Psoas muscle (tissue), 8 donors: ENCODE data around the gene CACNA2D1. TPM values are rescaled to one million over a fixed set of nuclear protein-coding genes. Genes with fewer than 3 reads are reported as not detected.

Experiments used
- ATAC-seq, 4 donors: fragments of 200-7000 bp; cut with Tn5 transposase; one replicate each; pipeline ENCODE4 v1.9.1; 2020; ENCODE audit warnings: moderate library complexity in 3 of 4, mild to moderate bottlenecking in 2 of 4
- DNase-seq, 2 donors: peaks; one replicate each; pipeline ENCODE4 v3.0.0-alpha.2; 2020
- H3K27ac ChIP-seq: fragments of 200-600 bp; one replicate; pipeline ENCODE4 v1.8.0; 2022
- H3K27me3 ChIP-seq, 3 donors: fragments of 200-600 bp in 1 of 3; one replicate each; pipeline versions ENCODE4 v1.6.1 to v1.8.0; 2013 to 2022; ENCODE audit warnings: low read length in 2 of 3, mild to moderate bottlenecking in 2 of 3, moderate library complexity in 1 of 3; ENCODE audit not compliant: insufficient read depth in 3 of 3
- H3K36me3 ChIP-seq, 2 donors: fragments of 200-600 bp in 1 of 2; one replicate each; pipeline versions ENCODE4 v1.6.1 to v1.8.0; 2013 to 2022; ENCODE audit warnings: low read depth in 1 of 2, mild to moderate bottlenecking in 1 of 2, moderate library complexity in 1 of 2; ENCODE audit not compliant: insufficient read depth in 1 of 2
- H3K4me1 ChIP-seq: fragments of 200-600 bp; one replicate; pipeline ENCODE4 v1.8.0; 2022
- H3K4me3 ChIP-seq: fragments of 200-600 bp; one replicate; pipeline ENCODE4 v1.8.0; 2022; ENCODE audit warnings: mild to moderate bottlenecking
- H3K9me3 ChIP-seq: fragments of 200-600 bp; one replicate; pipeline ENCODE4 v1.8.0; 2022
- WGBS, 3 donors: extraction: QIAGEN DNeasy Blood & Tissue Kit; methylation state at CpG; one replicate each; pipeline versions ENCODE4 v1.1.6 to v1.1.7; 2013; 5-methylcytosine and 5-hydroxymethylcytosine counted together
- intact Hi-C, 2 donors: fragments of 100-400 bp; cut with DNase I; formaldehyde crosslinking; loops; one replicate each; pipeline versions ENCODE4 v1.11.0 to v1.14.2; 2022
- polyA plus RNA-seq, 3 donors: library from polyadenylated mRNA; stranded (reverse); fragments of 200-250 nt; gene quantifications; one replicate each; pipeline ENCODE4 v1.2.3, GENCODE V29; 2013
- total RNA-seq, 4 donors: library from RNA; stranded (reverse); fragmentation: NEBNext Ultra II Directional in 2 of 4; extraction: Animal tissue kit (Norgen Biotek cat#: 25700) in 2 of 4; gene quantifications; one replicate each; pipeline versions ENCODE4 v1.2.1 to v1.2.4, GENCODE V29; 2021 to 2023
- TF ChIP-seq, protein P1 (sequence below): fragments of 200-600 bp; IDR thresholded peaks from one replicate; pipeline ENCODE4 v1.8.0; 2022; ENCODE audit warnings: antibody characterized with exemption
- donor health status: healthy with polysubstance abuse.
- donor health status: DM: no; HTN: no; CAD: no; lungs with moderate emphysema.
- donor health status: Bipolar disorder and iron deficiency.
- donor health status: healthy.
- donor health status: DM: yes; HTN: yes; CAD: no.
- donor health status: DM: no; HTN: no; CAD: no.
- donor health status: DM: no; HTN: no; CAD: no.
- donor health status: DM: yes; HTN: yes; CAD: no.

The CACNA2D1 gene
- total and polyA plus RNA-seq, 7 donors: 10.2 to 167 (median 97.5) TPM

DNA sequence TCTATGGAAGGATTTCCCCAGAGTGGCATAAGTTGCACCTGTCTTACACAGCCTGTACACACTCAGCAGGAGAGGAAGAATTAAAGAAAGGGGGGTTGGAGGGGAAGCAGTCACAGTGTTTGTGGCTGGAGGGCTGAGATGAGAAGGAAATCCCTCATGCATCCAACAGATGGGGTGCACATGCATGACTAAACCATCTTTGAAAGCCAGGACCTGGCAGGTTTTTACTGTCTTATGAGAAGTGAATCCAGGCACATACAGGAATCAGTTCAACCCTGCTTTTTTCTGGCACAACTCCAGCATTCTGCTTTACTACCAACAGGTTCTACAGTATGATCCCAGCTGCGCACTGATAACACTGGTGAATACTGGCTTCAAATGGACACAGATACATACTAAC lies 107.7 kb downstream of the CACNA2D1 start:
- Histone ChIP-seq H3K4me3 (no peak overlapping the region), H3K27ac (no peak overlapping the region), H3K4me1 (peaks cover 38% of the 10 kb centered on the region), H3K27me3 (no peaks in the 10 kb centered on the region), H3K9me3 (no peaks in the 10 kb centered on the region), H3K36me3 (peaks cover 0 to 7% of the 10 kb centered on the region in 2 donors)
- intact Hi-C loops: no loop called here
- no peak for DNase-seq
- ATAC-seq: peak; percentile 56 to 84 (median 72)
- 67 to 88% (median 74%) methylated on average over 1 of the region's 1 CpG for WGBS, 3 donors
- TF ChIP-seq, protein P1, sequence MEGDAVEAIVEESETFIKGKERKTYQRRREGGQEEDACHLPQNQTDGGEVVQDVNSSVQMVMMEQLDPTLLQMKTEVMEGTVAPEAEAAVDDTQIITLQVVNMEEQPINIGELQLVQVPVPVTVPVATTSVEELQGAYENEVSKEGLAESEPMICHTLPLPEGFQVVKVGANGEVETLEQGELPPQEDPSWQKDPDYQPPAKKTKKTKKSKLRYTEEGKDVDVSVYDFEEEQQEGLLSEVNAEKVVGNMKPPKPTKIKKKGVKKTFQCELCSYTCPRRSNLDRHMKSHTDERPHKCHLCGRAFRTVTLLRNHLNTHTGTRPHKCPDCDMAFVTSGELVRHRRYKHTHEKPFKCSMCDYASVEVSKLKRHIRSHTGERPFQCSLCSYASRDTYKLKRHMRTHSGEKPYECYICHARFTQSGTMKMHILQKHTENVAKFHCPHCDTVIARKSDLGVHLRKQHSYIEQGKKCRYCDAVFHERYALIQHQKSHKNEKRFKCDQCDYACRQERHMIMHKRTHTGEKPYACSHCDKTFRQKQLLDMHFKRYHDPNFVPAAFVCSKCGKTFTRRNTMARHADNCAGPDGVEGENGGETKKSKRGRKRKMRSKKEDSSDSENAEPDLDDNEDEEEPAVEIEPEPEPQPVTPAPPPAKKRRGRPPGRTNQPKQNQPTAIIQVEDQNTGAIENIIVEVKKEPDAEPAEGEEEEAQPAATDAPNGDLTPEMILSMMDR: no peak

DNA sequence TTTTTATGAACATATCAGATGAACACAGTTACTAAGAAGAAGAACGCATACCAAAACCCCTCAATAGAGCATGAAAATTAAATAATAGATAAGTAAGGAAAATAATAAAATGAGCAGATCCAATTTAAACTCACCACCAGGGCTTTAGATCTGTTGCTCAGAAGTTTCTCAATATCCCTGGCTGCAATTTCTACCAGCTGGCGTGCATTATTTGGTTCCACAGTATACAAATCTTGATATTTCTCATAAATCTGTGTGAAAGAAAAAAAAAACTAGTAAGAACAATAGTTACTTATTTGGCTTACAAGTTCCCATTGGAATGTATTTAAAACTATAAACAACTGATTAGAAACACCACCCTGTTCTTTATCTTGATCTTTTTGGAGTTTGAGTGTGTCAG lies 108.6 kb downstream of the CACNA2D1 start:
- no peak overlapping the region for H3K4me3 ChIP-seq
- peaks cover 38% of the 10 kb centered on the region for H3K4me1 ChIP-seq
- intact Hi-C loops: no loop called here
- no peak for DNase-seq
- no peak for ATAC-seq
- WGBS, 3 donors: 82 to 88% (median 85%) methylated on average over 2 of the region's 2 CpGs
- peaks cover 0 to 7% of the 10 kb centered on the region in 2 donors for H3K36me3 ChIP-seq
- peak overlapping the region; percentile 41 for H3K27ac ChIP-seq
- H3K27me3 ChIP-seq: no peaks in the 10 kb centered on the region
- TF ChIP-seq, protein P1: no peak
- H3K9me3 ChIP-seq: no peaks in the 10 kb centered on the region

DNA sequence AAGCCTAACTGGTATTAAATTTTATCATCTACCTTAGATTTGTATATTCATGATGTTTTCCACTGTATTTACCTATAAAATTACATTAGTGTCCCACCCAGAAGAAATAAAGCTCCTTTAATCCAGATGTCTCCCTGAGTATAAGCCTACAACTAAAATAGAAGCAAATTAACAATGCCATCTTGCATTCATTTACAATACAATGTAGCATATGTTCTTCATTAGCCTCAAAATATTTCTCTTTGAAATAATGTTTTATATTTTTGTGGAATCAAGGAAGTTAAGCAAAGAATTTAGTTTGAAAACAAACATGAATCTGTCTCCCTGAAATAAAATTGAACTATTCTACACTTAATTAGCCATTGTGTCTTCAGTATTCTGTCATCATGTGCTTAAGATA lies 112.3 kb downstream of the CACNA2D1 start:
- no peak for DNase-seq
- TF ChIP-seq, protein P1: no peak
- Histone ChIP-seq H3K4me3 (no peak overlapping the region), H3K4me1 (peaks cover 12% of the 10 kb centered on the region), H3K36me3 (peaks cover 0 to 7% of the 10 kb centered on the region in 2 donors), H3K27ac (peak overlapping the region; percentile 12), H3K27me3 (no peaks in the 10 kb centered on the region), H3K9me3 (no peaks in the 10 kb centered on the region)
- intact Hi-C loops: no loop called here
- ATAC-seq: no peak

DNA sequence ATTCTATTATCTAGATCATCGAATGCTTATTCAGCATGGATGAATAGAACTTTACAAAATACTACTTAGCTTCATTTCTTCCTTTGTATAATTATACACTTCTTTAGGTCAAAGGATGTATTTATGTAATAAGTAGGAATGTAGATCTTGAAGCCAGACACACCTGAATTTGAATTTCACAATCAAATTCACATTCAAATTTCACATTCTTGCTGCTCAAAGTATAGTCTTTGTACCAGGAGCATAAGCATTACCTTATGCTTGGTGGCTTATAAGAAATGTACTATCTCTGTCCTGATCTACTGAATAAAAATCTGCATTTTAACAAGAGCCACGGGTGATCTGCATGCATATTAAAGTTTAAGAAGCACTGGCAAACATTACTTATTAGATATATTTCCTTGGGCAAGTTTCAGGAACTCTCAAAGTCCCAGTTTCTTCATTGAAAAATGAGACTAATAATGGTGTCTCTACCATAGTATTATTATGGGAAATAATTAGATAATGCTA lies 112.8 kb downstream of the CACNA2D1 start:
- DNase-seq: no peak
- H3K4me3 ChIP-seq: no peak overlapping the region
- TF ChIP-seq, protein P1: no peak
- H3K36me3 ChIP-seq: peaks cover 0 to 7% of the 10 kb centered on the region in 2 donors
- no peak for ATAC-seq
- WGBS, 3 donors: 78 to 79% (median 78%) methylated on average over 2 of the region's 2 CpGs
- peak overlapping the region; percentile 12 for H3K27ac ChIP-seq
- peaks cover 7% of the 10 kb centered on the region for H3K4me1 ChIP-seq
- intact Hi-C loops: no loop called here
- no peaks in the 10 kb centered on the region for H3K27me3 ChIP-seq
- no peaks in the 10 kb centered on the region for H3K9me3 ChIP-seq

DNA sequence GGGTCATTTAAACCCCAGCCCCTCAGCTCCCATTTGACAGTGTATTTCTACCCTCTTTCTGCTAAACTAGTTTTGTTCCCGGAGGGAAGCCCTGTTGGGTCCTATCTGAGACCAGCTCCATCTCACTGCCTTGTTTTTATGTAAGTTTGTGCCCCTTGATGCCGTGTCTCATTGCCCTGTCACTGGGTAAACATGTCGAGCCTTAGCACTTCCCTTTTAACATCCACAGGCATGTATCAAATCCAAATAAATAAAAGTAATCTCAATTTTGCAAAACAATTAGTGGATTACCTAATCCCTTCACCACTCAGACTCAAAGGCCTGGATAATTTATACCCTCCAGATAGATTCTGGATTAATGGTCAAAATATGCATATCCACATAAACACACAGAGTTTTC lies 115.7 kb downstream of the CACNA2D1 start:
- Histone ChIP-seq H3K36me3 (no peaks in the 10 kb centered on the region), H3K9me3 (no peaks in the 10 kb centered on the region), H3K4me1 (peaks cover 6% of the 10 kb centered on the region), H3K4me3 (no peak overlapping the region), H3K27ac (no peak overlapping the region), H3K27me3 (no peaks in the 10 kb centered on the region)
- TF ChIP-seq, protein P1: no peak
- intact Hi-C loops: no loop called here
- DNase-seq (no peak), ATAC-seq (no peak)
- WGBS, 3 donors: 49 to 83% (median 77%) methylated on average over 3 of the region's 3 CpGs
